Measurements from ENCODE around the gene GRB2. TPM values are rescaled to one million over a fixed set of nuclear protein-coding genes. Genes with fewer than 3 reads are reported as not detected.
"Not testable (repeated sequence)": the region's sequence is repeated elsewhere in the genome, so short reads cannot be mapped to it uniquely, and the experiment has no call there.

The GRB2 gene
- polyA plus RNA-seq, 3 donors: 102 to 107 (median 106) TPM

DNA sequence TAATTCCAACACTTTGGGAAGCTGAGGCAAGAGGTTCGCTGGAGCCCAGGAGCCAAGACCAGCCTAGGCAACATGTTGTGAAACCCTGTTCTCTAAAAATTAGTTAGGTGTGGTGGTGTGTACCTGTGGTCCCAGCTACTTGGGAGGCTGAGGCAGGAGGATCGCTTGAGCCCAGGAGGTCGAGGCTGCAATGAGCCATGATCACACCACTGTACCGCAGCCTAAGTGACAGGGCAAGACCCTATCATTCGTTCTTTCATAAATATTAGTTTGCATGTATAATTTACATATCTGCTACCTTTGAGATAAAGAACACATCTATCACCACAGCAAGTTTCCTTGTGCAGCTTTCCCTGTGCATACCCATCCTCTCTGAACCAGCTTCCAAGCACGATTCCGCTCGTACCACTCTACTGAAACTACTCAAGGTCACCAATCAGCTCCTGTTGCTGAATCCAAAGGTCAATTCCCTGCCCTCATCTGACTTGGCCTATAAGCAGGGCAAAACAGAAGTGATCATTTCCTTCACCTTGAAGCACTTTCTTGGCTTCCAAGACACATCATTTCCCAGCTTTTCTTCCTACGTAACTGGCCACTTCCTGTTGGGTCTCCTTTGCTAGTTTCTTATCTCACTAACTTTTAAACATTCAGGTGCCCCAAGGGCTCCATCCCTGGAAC lies 49.1 kb downstream of the GRB2 start:
- no peak for DNase-seq (ENCODE audit: low read depth in 3 of 3, low spot score in 2 of 3)

- DNase-seq (ENCODE audit: low read depth in 3 of 3, low spot score in 2 of 3): no peak
Observed at GRCh38 chr17:75353176-75353575, 52.3 kb downstream of the GRB2 start.

DNA sequence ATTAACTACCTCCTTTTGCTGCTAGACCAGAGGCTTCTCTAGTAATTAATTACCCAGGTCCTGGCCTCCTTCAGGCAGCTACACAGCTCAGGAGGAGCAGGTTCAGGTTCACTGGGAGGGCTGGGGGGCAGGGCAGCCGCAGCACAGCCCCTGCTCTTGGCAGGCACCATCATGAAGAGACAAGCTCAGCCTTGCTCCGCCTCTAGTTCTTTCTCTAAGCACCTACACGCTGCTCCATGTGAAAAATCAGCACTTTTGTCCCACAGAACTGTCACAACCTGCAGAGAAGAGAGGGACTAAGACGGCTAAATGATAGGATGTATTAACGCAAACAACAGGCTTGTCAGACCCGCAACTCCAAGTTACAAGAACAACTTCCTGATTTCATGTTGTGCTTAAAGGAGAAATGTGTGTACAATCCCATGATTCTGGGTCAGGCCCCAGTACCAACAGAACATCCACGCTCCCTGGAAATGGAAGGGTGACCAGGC lies 53.4 kb downstream of the GRB2 start:
- peak in 2 of 3 donors; percentile 38 to 61 for DNase-seq (ENCODE audit: low read depth in 3 of 3, low spot score in 2 of 3)

DNA sequence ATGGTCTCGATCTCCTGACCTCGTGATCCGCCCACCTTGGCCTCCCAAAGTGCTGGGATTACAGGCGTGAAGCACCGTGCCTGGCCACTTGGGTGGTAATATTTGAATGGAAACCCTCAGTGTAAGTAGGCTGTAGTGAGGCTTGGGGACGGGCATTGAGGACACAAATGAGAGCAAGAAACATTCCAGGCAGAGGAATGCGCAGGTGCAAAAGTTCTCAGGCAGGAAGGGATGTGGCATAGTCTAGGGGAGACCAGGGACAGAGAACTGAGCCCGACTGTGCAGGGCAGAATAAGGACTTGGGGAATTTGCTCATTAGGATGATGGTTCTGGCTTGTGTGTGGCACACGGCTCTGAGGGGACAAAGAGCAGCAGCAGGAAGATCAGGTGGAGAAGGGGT lies 54.8 kb downstream of the GRB2 start:
- DNase-seq (ENCODE audit: low read depth in 3 of 3, low spot score in 2 of 3): no peak

DNA sequence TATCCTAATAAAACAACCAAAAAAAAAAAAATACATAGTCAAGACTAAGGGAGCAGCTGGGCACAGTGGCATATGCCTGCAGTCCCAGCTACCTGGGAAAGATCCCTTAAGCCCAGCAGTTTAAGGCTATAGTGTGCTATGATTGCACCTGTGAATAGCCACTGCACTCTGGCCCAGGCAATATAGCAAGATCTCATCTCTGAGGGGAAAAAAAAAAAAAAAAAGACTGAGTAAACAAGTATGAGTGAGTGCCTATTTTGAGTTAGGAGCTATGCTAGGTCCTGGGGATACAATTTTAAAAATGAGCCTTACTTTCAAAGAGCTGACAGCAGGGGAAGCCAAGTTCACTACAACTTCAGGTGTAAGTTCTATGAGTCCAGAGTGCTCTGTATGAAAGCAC lies 55.4 kb downstream of the GRB2 start:
- no peak for DNase-seq (ENCODE audit: low read depth in 3 of 3, low spot score in 2 of 3)

GRCh38 chr17:75349589-75349988 lies 55.9 kb downstream of the GRB2 start:
- DNase-seq (ENCODE audit: low read depth in 3 of 3, low spot score in 2 of 3): no peak

GRCh38 chr17:75348386-75349012 lies 57.0 kb downstream of the GRB2 start:
- DNase-seq (ENCODE audit: low read depth in 3 of 3, low spot score in 2 of 3): no peak

DNA sequence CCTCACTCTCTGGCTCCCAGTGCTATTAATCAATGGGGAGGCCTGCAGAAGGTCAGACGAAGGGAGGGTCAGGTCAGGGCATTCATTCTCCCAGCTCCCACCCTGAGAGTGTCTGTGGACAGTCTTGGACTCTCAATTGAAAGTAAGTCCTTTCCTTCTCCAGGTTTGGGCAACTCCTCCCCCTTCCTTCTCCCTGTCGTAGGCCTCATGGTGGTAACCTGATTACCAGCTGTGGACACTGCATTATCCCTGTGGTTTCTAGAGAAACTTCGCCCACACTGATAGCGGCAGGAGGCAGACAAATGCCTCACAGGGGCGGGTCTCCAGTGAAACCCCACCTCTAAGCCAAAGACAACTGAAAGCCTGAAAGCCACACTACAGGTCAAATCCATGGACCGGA lies 58.6 kb downstream of the GRB2 start:
- DNase-seq (ENCODE audit: low read depth in 3 of 3, low spot score in 2 of 3): no peak

DNA sequence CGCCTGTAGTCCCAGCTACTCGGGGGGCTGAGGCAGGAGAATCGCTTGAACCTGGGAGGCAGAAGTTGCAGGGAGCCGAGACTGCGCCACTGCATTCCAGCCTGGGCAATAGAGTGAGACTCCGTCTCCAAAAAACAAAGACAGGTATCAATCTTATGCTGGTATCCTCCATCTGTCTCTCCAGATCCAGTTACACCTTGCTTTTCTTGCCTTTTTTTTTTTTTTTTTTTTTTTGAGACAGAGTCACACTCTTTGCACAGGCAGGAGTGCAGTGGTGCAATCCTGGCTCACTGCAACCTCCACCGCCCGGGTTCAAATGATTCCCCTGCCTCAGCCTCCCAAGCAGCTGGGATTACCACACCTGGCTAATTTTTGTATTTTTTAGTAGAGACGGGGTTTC lies 59.1 kb downstream of the GRB2 start:
- DNase-seq (ENCODE audit: low read depth in 3 of 3, low spot score in 2 of 3): not testable (repeated sequence)

GRCh38 chr17:75345514-75346167 lies 59.8 kb downstream of the GRB2 start:
- DNase-seq (ENCODE audit: low read depth in 3 of 3, low spot score in 2 of 3): no peak

- no peak for DNase-seq (ENCODE audit: low read depth in 3 of 3, low spot score in 2 of 3)
Observed at GRCh38 chr17:75344666-75345065, 60.8 kb downstream of the GRB2 start.

- DNase-seq (ENCODE audit: low read depth in 3 of 3, low spot score in 2 of 3): no peak
Observed at GRCh38 chr17:75342996-75343395, 62.5 kb downstream of the GRB2 start.

DNA sequence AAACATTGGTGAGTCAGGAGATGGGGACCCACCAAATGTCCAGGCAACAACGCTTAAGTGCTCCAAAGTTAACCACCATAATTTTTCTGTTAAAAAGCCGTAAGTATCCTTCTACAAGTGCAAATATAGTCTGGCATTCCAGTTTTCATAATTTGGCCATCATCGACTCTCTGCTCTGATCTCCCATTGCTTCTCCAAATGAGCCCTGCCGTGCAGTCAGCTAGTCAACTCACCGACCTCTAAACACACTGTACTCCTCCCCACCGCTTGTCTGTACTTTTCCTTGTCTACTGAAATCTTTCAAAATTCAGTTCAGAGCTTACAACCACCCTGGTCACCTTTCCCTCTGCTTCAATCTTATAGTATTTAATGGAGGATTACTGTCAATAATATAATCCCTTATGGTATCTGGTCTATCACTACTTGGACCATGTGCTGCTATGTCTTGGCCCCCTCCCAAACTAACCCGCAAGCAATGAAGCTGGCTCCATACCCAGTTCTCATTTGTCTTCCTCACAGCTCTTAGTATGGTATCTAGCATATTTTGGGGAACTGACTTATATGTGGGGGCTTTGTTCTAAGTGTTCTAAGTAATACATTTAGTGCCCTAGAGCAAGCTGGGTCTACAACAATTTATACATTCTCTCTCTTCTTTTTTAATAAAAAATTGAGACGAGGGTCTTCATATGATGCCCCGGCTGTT lies 63.5 kb downstream of the GRB2 start:
- no peak for DNase-seq (ENCODE audit: low read depth in 3 of 3, low spot score in 2 of 3)

GRCh38 chr17:75340631-75341030 lies 64.8 kb downstream of the GRB2 start:
- DNase-seq (ENCODE audit: low read depth in 3 of 3, low spot score in 2 of 3): no peak

DNA sequence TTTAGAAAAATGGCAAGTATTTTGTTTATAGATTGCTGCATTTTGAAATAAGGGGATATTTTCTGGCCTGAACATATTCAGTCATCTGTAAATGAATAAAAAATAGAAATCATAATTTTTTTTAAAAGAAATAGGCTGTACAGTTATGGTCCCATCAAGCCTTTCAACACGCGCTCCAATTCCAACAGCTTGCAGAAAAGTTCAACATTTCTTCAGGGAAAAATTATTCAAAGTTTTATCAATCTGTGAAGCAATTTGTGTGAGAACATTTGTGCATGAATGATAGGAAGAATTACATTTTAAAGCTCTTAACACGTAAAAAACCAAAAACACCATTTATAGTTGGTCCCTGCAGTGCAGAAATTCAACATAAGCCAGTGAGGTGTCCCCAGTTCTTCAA lies 65.5 kb downstream of the GRB2 start:
- no peak for DNase-seq (ENCODE audit: low read depth in 3 of 3, low spot score in 2 of 3)

DNA sequence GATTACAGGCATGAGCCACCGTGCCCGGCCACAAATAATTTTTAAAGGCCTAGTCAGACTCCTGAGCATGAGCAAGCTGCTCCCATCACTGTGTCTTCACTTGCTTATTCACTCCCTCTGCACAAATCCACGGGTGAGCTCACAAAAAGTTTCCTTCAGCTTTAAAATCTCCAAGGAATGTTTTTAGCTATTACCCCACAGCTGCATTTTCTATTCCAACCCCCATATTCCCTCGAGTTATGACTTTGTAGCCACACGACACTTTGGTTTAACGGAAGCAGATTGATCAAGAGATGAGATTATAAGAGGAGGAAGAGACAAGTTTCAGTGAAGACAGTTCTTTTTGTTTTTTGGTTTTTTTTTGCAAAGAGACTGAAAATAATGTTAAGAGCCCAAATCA lies 67.1 kb downstream of the GRB2 start:
- DNase-seq (ENCODE audit: low read depth in 3 of 3, low spot score in 2 of 3): no peak

- no peak for DNase-seq (ENCODE audit: low read depth in 3 of 3, low spot score in 2 of 3)
Observed at GRCh38 chr17:75335315-75335714, 70.2 kb downstream of the GRB2 start.

- DNase-seq (ENCODE audit: low read depth in 3 of 3, low spot score in 2 of 3): no peak
Observed at GRCh38 chr17:75334723-75335122, 70.8 kb downstream of the GRB2 start.

- no peak for DNase-seq (ENCODE audit: low read depth in 3 of 3, low spot score in 2 of 3)
Observed at GRCh38 chr17:75331671-75332070, 73.8 kb downstream of the GRB2 start.

DNA sequence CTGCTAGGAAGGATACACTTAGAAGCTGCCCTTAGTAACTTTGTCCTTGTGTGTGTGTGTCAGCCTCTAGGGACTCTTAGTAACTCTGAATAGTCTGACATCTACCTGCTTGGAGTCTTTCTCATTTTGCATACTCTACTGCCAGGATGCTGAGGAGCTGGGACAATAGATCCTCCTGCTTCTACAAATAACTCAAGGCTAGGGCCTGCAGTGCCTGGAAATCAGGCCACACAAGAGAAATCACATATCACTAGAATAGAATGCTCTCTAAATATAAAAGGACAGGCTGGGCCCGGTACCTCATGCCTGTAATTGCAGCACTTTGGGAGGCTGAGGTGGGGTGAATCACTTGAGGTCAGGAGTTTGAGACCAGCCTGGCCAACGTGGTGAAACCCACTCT lies 77.7 kb downstream of the GRB2 start:
- no peak for DNase-seq (ENCODE audit: low read depth in 3 of 3, low spot score in 2 of 3)

DNA sequence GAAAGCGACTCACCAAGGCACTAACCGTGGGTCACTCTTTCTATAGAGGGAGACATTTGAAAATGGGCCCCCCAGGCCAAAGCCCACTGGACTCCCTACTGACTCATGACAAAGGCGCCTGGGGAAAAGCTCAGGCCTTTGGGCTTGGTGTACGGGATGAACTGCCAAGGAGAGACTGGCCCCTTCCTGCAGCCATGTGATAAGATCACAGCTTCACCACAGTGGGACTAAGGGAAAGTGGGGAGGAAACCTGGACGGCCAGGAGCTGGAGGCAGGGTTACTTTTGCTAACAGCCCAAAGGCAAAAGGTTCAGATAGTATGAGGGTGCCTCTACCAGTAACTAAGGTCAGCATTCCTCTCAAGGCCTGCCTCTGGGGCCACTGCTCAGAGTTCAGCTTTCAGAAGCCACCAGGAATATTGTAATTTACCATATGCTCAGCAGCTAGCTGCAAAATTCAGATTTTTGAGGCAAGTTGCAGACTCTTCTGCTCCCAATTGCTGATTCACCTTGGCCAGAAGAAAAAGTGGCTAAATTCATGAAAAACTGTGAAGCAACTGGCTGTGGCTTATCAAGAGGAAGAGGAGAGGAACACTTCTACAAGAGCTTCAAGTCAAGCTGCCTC lies 79.1 kb downstream of the GRB2 start:
- no peak for DNase-seq (ENCODE audit: low read depth in 3 of 3, low spot score in 2 of 3)
